GM19372 (cell line): Measurements from ENCODE around the gene CLCN4.

Experiments used
- ATAC-seq: cut with Tn5 transposase; IDR thresholded peaks from one replicate; pipeline ENCODE4 v1.9.1; 2021; ENCODE audit warnings: mild to moderate bottlenecking, low read depth, moderate library complexity; ENCODE audit not compliant: unreplicated experiment

CLCN4 gene

GRCh38 chrX:10156199-10157031, at the start of gene CLCN4:
CLCN4 (plus strand) TSS chrX:10156975; CDS start chrX:10185033, 28,058 bp downstream.
- no peak for ATAC-seq

GRCh38 chrX:10107483-10107882, 49.3 kb upstream of the CLCN4 start:
- ATAC-seq = no peak

- no peak for ATAC-seq
Observed at GRCh38 chrX:10108288-10108687, 48.5 kb upstream of the CLCN4 start.

GRCh38 chrX:10109695-10110094, 47.1 kb upstream of the CLCN4 start:
- no peak for ATAC-seq

- ATAC-seq = no peak
Observed at GRCh38 chrX:10110316-10110935, 46.3 kb upstream of the CLCN4 start.

- ATAC-seq = no peak
Observed at GRCh38 chrX:10110984-10111363, 45.8 kb upstream of the CLCN4 start.

GRCh38 chrX:10111364-10112148, 45.2 kb upstream of the CLCN4 start:
- ATAC-seq = no peak

- ATAC-seq = no peak
Observed at GRCh38 chrX:10112510-10112909, 44.3 kb upstream of the CLCN4 start.

GRCh38 chrX:10115082-10115481, 41.7 kb upstream of the CLCN4 start:
- no peak for ATAC-seq

- no peak for ATAC-seq
Observed at GRCh38 chrX:10117301-10117700, 39.5 kb upstream of the CLCN4 start.

- no peak for ATAC-seq
Observed at GRCh38 chrX:10117864-10118377, 38.9 kb upstream of the CLCN4 start.

- ATAC-seq = no peak
Observed at GRCh38 chrX:10118530-10118929, 38.2 kb upstream of the CLCN4 start.

- no peak for ATAC-seq
Observed at GRCh38 chrX:10119399-10119990, 37.3 kb upstream of the CLCN4 start.

GRCh38 chrX:10120331-10120730, 36.4 kb upstream of the CLCN4 start:
- no peak for ATAC-seq

GRCh38 chrX:10120828-10121227, 35.9 kb upstream of the CLCN4 start:
- no peak for ATAC-seq

- ATAC-seq = peak; percentile 65
Observed at GRCh38 chrX:10121787-10122186, 35.0 kb upstream of the CLCN4 start.

GRCh38 chrX:10124506-10125247, 32.1 kb upstream of the CLCN4 start:
- ATAC-seq = no peak

GRCh38 chrX:10125248-10125615, 31.5 kb upstream of the CLCN4 start:
- no peak for ATAC-seq

- ATAC-seq = no peak
Observed at GRCh38 chrX:10126044-10126443, 30.7 kb upstream of the CLCN4 start.

GRCh38 chrX:10126834-10127233, 29.9 kb upstream of the CLCN4 start:
- ATAC-seq = no peak
